ENCODE data around the gene LMTK3.

GRCh38 chr19:48553676-48554384 lies 42.2 kb upstream of the LMTK3 start:
- no peak for TF ChIP-seq CTCF (IDR thresholded peaks at IDR 0.05; ENCODE audit: low read depth, low read length, poor library complexity, severe bottlenecking)
- no peak for TF ChIP-seq EZH2phosphoT487 (IDR thresholded peaks at IDR 0.05; ENCODE audit: borderline replicate concordance, low read length)
